PFSK-1 (cell line): ENCODE results near the gene HIC1.

Source experiments
- FOXP2 ChIP-seq: optimal IDR thresholded peaks from 2 replicates; pipeline ENCODE3; 2011; ENCODE audit warnings: borderline replicate concordance, control low read depth, inconsistent platforms; ENCODE audit not compliant: insufficient read depth; ENCODE audit errors: extremely low read length, extremely low read depth
- POLR2AphosphoS5 ChIP-seq: IDR thresholded peaks from 2 replicates; pipeline ENCODE4 v1.6.1; 2012; ENCODE audit warnings: low read depth, mild to moderate bottlenecking, control low read depth, low read length, moderate library complexity
- REST ChIP-seq, 2 experiments: IDR thresholded peaks; 2 replicates each; pipeline versions ENCODE4 v1.6.1 to v1.8.0; 2011 to 2012; ENCODE audit warnings: low read depth in 2 of 2, low read length in 2 of 2, control low read depth in 1 of 2, inconsistent platforms in 1 of 2, mild to moderate bottlenecking in 1 of 2, moderate library complexity in 1 of 2; ENCODE audit not compliant: insufficient read depth in 1 of 2
- SIN3A ChIP-seq: IDR thresholded peaks from 2 replicates; pipeline ENCODE4 v1.6.1; 2012; ENCODE audit warnings: mild to moderate bottlenecking, low read length, moderate library complexity, borderline replicate concordance; ENCODE audit not compliant: insufficient read depth
- TAF1 ChIP-seq: IDR thresholded peaks from 2 replicates; pipeline ENCODE4 v1.6.1; 2012; ENCODE audit warnings: low read length, control low read depth, borderline replicate concordance; ENCODE audit not compliant: insufficient read depth

HIC1 gene

GRCh38 chr17:2059547-2060384 lies 4.9 kb downstream of the HIC1 start:
- TF ChIP-seq FOXP2 = no peak
- TF ChIP-seq TAF1 = no peak
- TF ChIP-seq REST (IDR thresholded peaks at IDR 0.05; ENCODE audit: insufficient read depth in 1 of 2, low read depth in 2 of 2, low read length in 2 of 2) = no peak
- no peak for TF ChIP-seq SIN3A
- no peak for TF ChIP-seq POLR2AphosphoS5

DNA sequence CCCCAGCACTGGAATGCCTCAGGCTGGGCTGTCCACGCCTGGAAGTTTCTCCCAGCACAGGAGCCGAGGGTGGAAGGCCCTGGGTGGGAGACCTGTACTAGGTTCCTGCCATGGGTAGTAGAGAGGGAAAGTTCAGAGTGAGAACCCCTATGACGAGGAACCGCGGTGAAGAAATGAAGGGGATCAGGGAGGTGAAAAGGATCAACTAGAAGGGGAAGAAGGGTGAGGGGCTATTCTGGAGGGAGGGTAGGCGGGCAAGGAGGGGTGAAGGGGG lies 5.4 kb downstream of the HIC1 start:
- TF ChIP-seq REST (IDR thresholded peaks at IDR 0.05; ENCODE audit: insufficient read depth in 1 of 2, low read depth in 2 of 2, low read length in 2 of 2) = no peak
- TF ChIP-seq FOXP2 = no peak
- no peak for TF ChIP-seq POLR2AphosphoS5
- TF ChIP-seq SIN3A = no peak
- no peak for TF ChIP-seq TAF1

DNA sequence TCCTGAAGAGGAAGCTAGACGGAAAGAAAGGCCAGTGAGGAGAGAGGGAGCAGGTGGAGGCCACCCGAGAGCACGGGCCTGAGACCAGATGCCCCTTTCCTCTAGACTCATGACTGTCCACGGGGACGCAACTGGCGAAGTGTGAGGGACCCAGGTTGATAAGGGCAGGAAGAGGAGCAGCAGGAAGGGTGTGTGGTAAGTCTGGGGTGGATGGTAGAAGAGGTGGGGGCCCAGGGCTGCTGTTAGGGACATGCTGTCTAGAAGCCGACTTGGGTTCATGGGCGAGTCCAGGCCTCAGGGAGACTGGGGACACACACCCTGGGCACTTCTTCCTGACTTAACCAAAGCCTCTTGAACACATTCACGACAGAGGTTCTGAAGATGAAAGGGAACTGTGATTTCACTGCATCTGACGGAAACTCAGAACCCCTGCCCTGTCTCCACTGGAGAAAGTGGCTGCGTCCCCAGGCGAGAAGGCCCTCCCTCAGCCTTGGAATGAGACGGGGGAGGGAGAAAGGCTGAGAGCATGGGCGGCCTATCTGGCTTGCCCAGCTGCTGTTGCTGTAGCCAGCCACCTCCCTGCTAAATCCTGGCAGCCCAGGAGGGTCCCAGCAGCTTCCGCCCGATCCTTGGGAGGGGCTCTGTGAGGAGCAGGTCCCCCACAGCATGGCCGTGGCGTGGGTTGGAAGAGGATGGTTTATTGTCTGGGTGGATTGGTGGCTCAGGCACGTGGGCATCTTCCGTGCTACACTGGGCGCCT lies 6.0 kb downstream of the HIC1 start:
- TF ChIP-seq REST (IDR thresholded peaks at IDR 0.05; ENCODE audit: insufficient read depth in 1 of 2, low read depth in 2 of 2, low read length in 2 of 2) (no peak), SIN3A (no peak), TAF1 (no peak), POLR2AphosphoS5 (no peak; the same call in 1 of the 2 replicates), FOXP2 (no peak)

DNA sequence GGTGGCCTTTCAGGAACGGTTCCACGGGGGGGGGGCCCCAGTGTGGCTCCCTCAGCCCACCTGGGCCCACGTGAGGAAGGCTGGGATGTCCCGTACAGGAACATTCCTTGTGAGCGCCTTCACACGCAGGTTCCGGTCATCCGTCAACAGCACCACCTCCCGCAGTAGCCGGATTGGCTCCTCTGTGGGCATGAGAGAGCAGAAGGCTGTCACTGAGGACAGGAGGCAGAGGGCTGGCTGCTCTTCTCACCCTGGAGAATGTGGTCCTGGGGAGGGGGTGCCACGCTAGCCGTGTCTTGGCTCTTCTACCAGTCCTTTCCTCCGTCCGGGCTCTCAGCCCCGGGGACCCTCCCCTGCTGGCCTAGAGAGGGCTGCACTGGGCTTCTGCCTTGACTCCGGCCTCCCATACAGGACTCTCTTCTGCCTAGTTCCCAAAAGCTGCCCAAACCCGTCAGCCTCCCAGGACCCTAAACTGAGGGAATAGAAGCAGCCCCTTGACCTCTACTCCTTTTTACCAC lies 6.6 kb downstream of the HIC1 start:
- no peak for TF ChIP-seq FOXP2
- TF ChIP-seq REST (IDR thresholded peaks at IDR 0.05; ENCODE audit: insufficient read depth in 1 of 2, low read depth in 2 of 2, low read length in 2 of 2) = no peak
- no peak for TF ChIP-seq TAF1
- TF ChIP-seq POLR2AphosphoS5 = no peak; the same call in 1 of the 2 replicates
- TF ChIP-seq SIN3A = no peak
